ENCODE data around the gene ARHGAP26. TPM values are rescaled to one million over a fixed set of nuclear protein-coding genes. Genes with fewer than 3 reads are reported as not detected.

The ARHGAP26 gene
- total RNA-seq, 1 donor from 2014 or later: 8.6 TPM

GRCh38 chr5:142954455-142954854 is 184.3 kb downstream of the ARHGAP26 start:
- no peak for DNase-seq (ENCODE audit: low read depth)
- Histone ChIP-seq H3K36me3 (ENCODE audit: control insufficient read depth, insufficient read depth, low read length) (no peaks in the 10 kb centered on the region), H3K4me3 (ENCODE audit: low read depth, low read length) (no peak overlapping the region), H3K27me3 (ENCODE audit: control insufficient read depth, insufficient read depth, low read length) (no peaks in the 10 kb centered on the region)
- no peak for TF ChIP-seq CTCF (IDR thresholded peaks at IDR 0.05; ENCODE audit: insufficient read depth, low read length, poor library complexity, severe bottlenecking)

GRCh38 chr5:142955628-142956027 is 185.5 kb downstream of the ARHGAP26 start:
- Histone ChIP-seq H3K36me3 (ENCODE audit: control insufficient read depth, insufficient read depth, low read length) (no peaks in the 10 kb centered on the region), H3K27me3 (ENCODE audit: control insufficient read depth, insufficient read depth, low read length) (no peaks in the 10 kb centered on the region), H3K4me3 (ENCODE audit: low read depth, low read length) (no peak overlapping the region)
- TF ChIP-seq CTCF (IDR thresholded peaks at IDR 0.05; ENCODE audit: insufficient read depth, low read length, poor library complexity, severe bottlenecking): no peak
- DNase-seq (ENCODE audit: low read depth): no peak

GRCh38 chr5:142957528-142957927 is 187.4 kb downstream of the ARHGAP26 start:
- Histone ChIP-seq H3K4me3 (ENCODE audit: low read depth, low read length) (no peak overlapping the region), H3K27me3 (ENCODE audit: control insufficient read depth, insufficient read depth, low read length) (no peaks in the 10 kb centered on the region), H3K36me3 (ENCODE audit: control insufficient read depth, insufficient read depth, low read length) (no peaks in the 10 kb centered on the region)
- no peak for DNase-seq (ENCODE audit: low read depth)
- TF ChIP-seq CTCF (IDR thresholded peaks at IDR 0.05; ENCODE audit: insufficient read depth, low read length, poor library complexity, severe bottlenecking): no peak

- no peaks in the 10 kb centered on the region for H3K36me3 ChIP-seq (ENCODE audit: control insufficient read depth, insufficient read depth, low read length)
- no peak for TF ChIP-seq CTCF (IDR thresholded peaks at IDR 0.05; ENCODE audit: insufficient read depth, low read length, poor library complexity, severe bottlenecking)
- H3K4me3 ChIP-seq (ENCODE audit: low read depth, low read length): no peak overlapping the region
- no peaks in the 10 kb centered on the region for H3K27me3 ChIP-seq (ENCODE audit: control insufficient read depth, insufficient read depth, low read length)
- DNase-seq (ENCODE audit: low read depth): no peak
These were observed 188.9 kb downstream of the ARHGAP26 start for GRCh38 chr5:142958944-142959682.

- Histone ChIP-seq H3K27me3 (ENCODE audit: control insufficient read depth, insufficient read depth, low read length) (no peaks in the 10 kb centered on the region), H3K36me3 (ENCODE audit: control insufficient read depth, insufficient read depth, low read length) (no peaks in the 10 kb centered on the region), H3K4me3 (ENCODE audit: low read depth, low read length) (no peak overlapping the region)
- peak; percentile 31 for DNase-seq (ENCODE audit: low read depth)
- no peak for TF ChIP-seq CTCF (IDR thresholded peaks at IDR 0.05; ENCODE audit: insufficient read depth, low read length, poor library complexity, severe bottlenecking)
These were observed 189.8 kb downstream of the ARHGAP26 start for GRCh38 chr5:142959683-142960657.
